GM23338 (cell line): ENCODE measurements around the gene CPXM2. TPM values are rescaled to one million over a fixed set of nuclear protein-coding genes. Genes with fewer than 3 reads are reported as not detected.

Experiments
- ATAC-seq: fragments of 200-7000 bp; cut with Tn5 transposase; 3 replicates; pipeline ENCODE4 v1.9.1; 2020
- DNase-seq: peaks from one replicate; pipeline ENCODE4 v3.0.0-alpha.2; 2015; ENCODE audit warnings: low spot score
- H2AFZ ChIP-seq: fragments of 200-600 bp; sonication (generic); 2 replicates; pipeline ENCODE4 v1.8.0; 2016; ENCODE audit warnings: antibody characterized with exemption, mild to moderate bottlenecking, moderate library complexity
- H3F3A ChIP-seq: fragments of 200-600 bp; sonication (generic); replicated peaks from 2 replicates; pipeline ENCODE4 v1.8.0; 2017; ENCODE audit warnings: antibody characterized with exemption, mixed run types, low read depth
- H3K27ac ChIP-seq: fragments of 200-600 bp; sonication (generic); 2 replicates; pipeline ENCODE4 v1.6.1; 2016; ENCODE audit warnings: low read depth
- H3K27me3 ChIP-seq: fragments of 200-600 bp; sonication (generic); 2 replicates; pipeline ENCODE4 v1.8.0; 2016; ENCODE audit warnings: mild to moderate bottlenecking, mixed run types, moderate library complexity; ENCODE audit not compliant: insufficient read depth
- H3K36me3 ChIP-seq: fragments of 200-600 bp; sonication (generic); 2 replicates; pipeline ENCODE4 v1.8.0; 2016; ENCODE audit warnings: mild to moderate bottlenecking; ENCODE audit not compliant: insufficient read depth
- H3K4me1 ChIP-seq: fragments of 200-600 bp; sonication (generic); 2 replicates; pipeline ENCODE4 v1.8.0; 2016; ENCODE audit warnings: mild to moderate bottlenecking, moderate library complexity; ENCODE audit not compliant: insufficient read depth
- H3K4me2 ChIP-seq: fragments of 200-600 bp; sonication (generic); 2 replicates; pipeline ENCODE4 v1.7.1; 2017; ENCODE audit warnings: mixed run types
- H3K4me3 ChIP-seq: fragments of 200-600 bp; sonication (generic); 2 replicates; pipeline ENCODE4 v1.6.1; 2016; ENCODE audit warnings: mixed run types
- H3K79me2 ChIP-seq: fragments of 200-600 bp; sonication (generic); replicated peaks from 2 replicates; pipeline ENCODE4 v1.8.0; 2017; ENCODE audit warnings: mild to moderate bottlenecking; ENCODE audit not compliant: insufficient read depth
- H3K9me2 ChIP-seq: fragments of 200-600 bp; sonication (generic); 2 replicates; pipeline ENCODE4 v1.8.0; 2017; ENCODE audit not compliant: insufficient read depth
- H4K20me1 ChIP-seq: fragments of 200-600 bp; sonication (generic); replicated peaks from 2 replicates; pipeline ENCODE4 v1.8.0; 2017; ENCODE audit warnings: mild to moderate bottlenecking; ENCODE audit not compliant: insufficient read depth
- H3K27ac Mint-ChIP-seq: 2 replicates; pipeline ENCODE4 v1.8.0; 2020; ENCODE audit warnings: inconsistent platforms, mild to moderate bottlenecking, moderate library complexity, mixed read lengths
- H3K27me3 Mint-ChIP-seq: 3 replicates; pipeline ENCODE4 v1.8.0; 2022; ENCODE audit warnings: low read depth, mild to moderate bottlenecking, moderate library complexity, mixed read lengths, inconsistent platforms; ENCODE audit not compliant: insufficient read depth, poor library complexity
- H3K36me3 Mint-ChIP-seq: 3 replicates; pipeline ENCODE4 v1.8.0; 2021; ENCODE audit warnings: low read depth, mild to moderate bottlenecking, inconsistent platforms, moderate library complexity, mixed read lengths
- H3K4me1 Mint-ChIP-seq: 3 replicates; pipeline ENCODE4 v1.8.0; 2020; ENCODE audit warnings: mild to moderate bottlenecking, inconsistent platforms, mixed read lengths
- H3K4me3 Mint-ChIP-seq: 3 replicates; pipeline ENCODE4 v1.8.0; 2021; ENCODE audit warnings: moderate library complexity, mild to moderate bottlenecking, inconsistent platforms, mixed read lengths
- H3K9me3 Mint-ChIP-seq: 3 replicates; pipeline ENCODE4 v1.8.0; 2020; ENCODE audit warnings: moderate library complexity, mild to moderate bottlenecking, inconsistent platforms, mixed read lengths
- CREB1 ChIP-seq: fragments of 250-450 bp; sonication (Bioruptor Pico); IDR thresholded peaks from 2 replicates; pipeline ENCODE4 v1.5.0; 2020; ENCODE audit warnings: low read depth, mild to moderate bottlenecking, moderate library complexity
- EZH2 ChIP-seq: fragments of 200-600 bp; sonication (generic); IDR thresholded peaks from one replicate; pipeline ENCODE4 v1.8.0; 2017; ENCODE audit warnings: antibody characterized with exemption, mild to moderate bottlenecking, low read depth; ENCODE audit not compliant: unreplicated experiment
- EZH2phosphoT487 ChIP-seq: fragments of 200-600 bp; sonication (generic); IDR thresholded peaks from one replicate; pipeline ENCODE4 v1.8.1; 2018; ENCODE audit warnings: antibody characterized with exemption; ENCODE audit not compliant: unreplicated experiment
- JUNB ChIP-seq: IDR thresholded peaks from one replicate; pipeline ENCODE4 v1.6.1; 2016; ENCODE audit warnings: antibody characterized with exemption; ENCODE audit not compliant: unreplicated experiment
- NANOG ChIP-seq: IDR thresholded peaks from 2 replicates; pipeline ENCODE4 v1.6.1; 2016; ENCODE audit warnings: antibody characterized with exemption, borderline replicate concordance
- POLR2AphosphoS5 ChIP-seq: IDR thresholded peaks from 2 replicates; pipeline ENCODE4 v1.6.1; 2016; ENCODE audit warnings: antibody characterized with exemption, low read depth
- STAT1 ChIP-seq: IDR thresholded peaks from one replicate; pipeline ENCODE4 v1.6.1; 2016; ENCODE audit warnings: antibody characterized with exemption; ENCODE audit not compliant: unreplicated experiment
- ZNF114 ChIP-seq: fragments of 250-450 bp; sonication (Bioruptor Pico); IDR thresholded peaks from 2 replicates; pipeline ENCODE4 v1.5.0; 2020; ENCODE audit warnings: mild to moderate bottlenecking, moderate library complexity
- ZNF331 ChIP-seq: fragments of 250-450 bp; sonication (Bioruptor Pico); IDR thresholded peaks from 2 replicates; pipeline ENCODE4 v1.5.0; 2020; ENCODE audit warnings: low read depth, mild to moderate bottlenecking, moderate library complexity
- polyA plus RNA-seq: library from polyadenylated mRNA; unstranded; fragments of >200 nt; fragmentation: Nextera tagmentation; extraction: Ambion mirVana; gene quantifications from 2 replicates; pipeline ENCODE4 v1.2.1, GENCODE V29; 2016
- total RNA-seq: library from RNA; depleted of rRNA; stranded (reverse); fragments of >200 nt; shearing (Covaris generic); gene quantifications from 2 replicates; pipeline ENCODE4 v1.2.3, GENCODE V29; 2014
- TF ChIP-seq, protein P1 (sequence below), 2 experiments: fragments of 200-600 bp in 1 of 2; sonication (generic) in 1 of 2; conservative IDR thresholded peaks; 2 replicates each; pipeline versions ENCODE4 v1.5.1 to v1.6.1; 2016 to 2017; ENCODE audit warnings: antibody characterized with exemption in 2 of 2, low read depth in 2 of 2, mild to moderate bottlenecking in 2 of 2, moderate library complexity in 1 of 2
- TF ChIP-seq, protein P2 (sequence below): IDR thresholded peaks from 2 replicates; pipeline ENCODE4 v1.6.1; 2016; ENCODE audit warnings: antibody characterized with exemption
- TF ChIP-seq, protein P3 (sequence below): IDR thresholded peaks from one replicate; pipeline ENCODE4 v1.6.1; 2018; ENCODE audit warnings: antibody characterized with exemption; ENCODE audit not compliant: unreplicated experiment
- TF ChIP-seq, protein P4 (sequence below): fragments of 250-450 bp; sonication (Bioruptor Pico); IDR thresholded peaks from 2 replicates; pipeline ENCODE4 v1.5.0; 2020; ENCODE audit warnings: mild to moderate bottlenecking, moderate library complexity

Gene CPXM2
- total and polyA plus RNA-seq, 2 experiments from 2014 or later = 1.6 to 8.1 TPM

DNA sequence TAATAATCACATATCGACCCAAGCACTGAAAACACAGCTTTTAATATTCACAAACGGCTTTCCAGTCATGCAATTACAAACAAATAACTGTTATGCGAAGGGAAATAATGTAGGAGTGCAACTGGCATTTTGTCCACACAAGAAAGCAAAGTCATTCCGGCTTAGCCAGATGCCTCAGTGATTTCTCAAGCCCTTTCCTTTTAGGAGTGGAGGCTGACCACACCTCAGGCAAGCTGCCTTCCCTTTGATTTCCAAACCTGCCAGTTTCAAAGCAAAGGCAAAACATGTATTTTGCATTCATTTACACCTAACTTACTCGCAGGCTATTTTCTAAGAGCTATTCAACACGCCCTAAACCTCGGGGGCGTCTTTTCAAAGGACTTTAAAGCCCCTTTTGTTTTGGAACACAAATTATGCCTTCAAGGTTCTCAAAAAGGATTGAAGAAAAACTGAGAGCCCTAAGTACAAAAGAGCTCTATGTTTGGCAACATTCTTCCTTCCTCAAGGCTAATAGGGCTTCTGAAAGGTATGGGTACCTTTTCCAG is 109.6 kb downstream of the CPXM2 start:
- Histone ChIP-seq H3K27ac (no peak overlapping the region), H3K27me3 (peaks cover 28% of the 10 kb centered on the region), H3F3A (no peaks in the 10 kb centered on the region), H3K36me3 (no peaks in the 10 kb centered on the region), H3K9me2 (no peaks in the 10 kb centered on the region), H3K79me2 (no peaks in the 10 kb centered on the region), H3K4me1 (peaks cover 30% of the 10 kb centered on the region), H4K20me1 (no peaks in the 10 kb centered on the region; the same call in 1 of the 2 replicates), H2AFZ (no peak overlapping the region), H3K4me2 (peak overlapping the region; percentile 16), H3K4me3 (no peak overlapping the region)
- Mint-ChIP-seq H3K36me3 (no peaks in the 10 kb centered on the region; the same call in 2 of the 3 replicates), H3K27me3 (peaks cover 10% of the 10 kb centered on the region), H3K9me3 (no peaks in the 10 kb centered on the region), H3K4me3 (no peak overlapping the region), H3K27ac (no peak overlapping the region), H3K4me1 (peaks cover 35% of the 10 kb centered on the region)
- TF ChIP-seq NANOG (no peak), EZH2phosphoT487 (no peak), POLR2AphosphoS5 (no peak), JUNB (no peak), STAT1 (no peak), ZNF114 (CRISPR knock-in tag) (no peak), CREB1 (CRISPR knock-in tag) (no peak), ZNF331 (CRISPR knock-in tag) (no peak), EZH2 (no peak)
- TF ChIP-seq, protein P1, sequence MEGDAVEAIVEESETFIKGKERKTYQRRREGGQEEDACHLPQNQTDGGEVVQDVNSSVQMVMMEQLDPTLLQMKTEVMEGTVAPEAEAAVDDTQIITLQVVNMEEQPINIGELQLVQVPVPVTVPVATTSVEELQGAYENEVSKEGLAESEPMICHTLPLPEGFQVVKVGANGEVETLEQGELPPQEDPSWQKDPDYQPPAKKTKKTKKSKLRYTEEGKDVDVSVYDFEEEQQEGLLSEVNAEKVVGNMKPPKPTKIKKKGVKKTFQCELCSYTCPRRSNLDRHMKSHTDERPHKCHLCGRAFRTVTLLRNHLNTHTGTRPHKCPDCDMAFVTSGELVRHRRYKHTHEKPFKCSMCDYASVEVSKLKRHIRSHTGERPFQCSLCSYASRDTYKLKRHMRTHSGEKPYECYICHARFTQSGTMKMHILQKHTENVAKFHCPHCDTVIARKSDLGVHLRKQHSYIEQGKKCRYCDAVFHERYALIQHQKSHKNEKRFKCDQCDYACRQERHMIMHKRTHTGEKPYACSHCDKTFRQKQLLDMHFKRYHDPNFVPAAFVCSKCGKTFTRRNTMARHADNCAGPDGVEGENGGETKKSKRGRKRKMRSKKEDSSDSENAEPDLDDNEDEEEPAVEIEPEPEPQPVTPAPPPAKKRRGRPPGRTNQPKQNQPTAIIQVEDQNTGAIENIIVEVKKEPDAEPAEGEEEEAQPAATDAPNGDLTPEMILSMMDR (conservative IDR thresholded peaks at IDR 0.05; ENCODE audit: low read depth in 2 of 2) = no peak
- TF ChIP-seq, protein P2, sequence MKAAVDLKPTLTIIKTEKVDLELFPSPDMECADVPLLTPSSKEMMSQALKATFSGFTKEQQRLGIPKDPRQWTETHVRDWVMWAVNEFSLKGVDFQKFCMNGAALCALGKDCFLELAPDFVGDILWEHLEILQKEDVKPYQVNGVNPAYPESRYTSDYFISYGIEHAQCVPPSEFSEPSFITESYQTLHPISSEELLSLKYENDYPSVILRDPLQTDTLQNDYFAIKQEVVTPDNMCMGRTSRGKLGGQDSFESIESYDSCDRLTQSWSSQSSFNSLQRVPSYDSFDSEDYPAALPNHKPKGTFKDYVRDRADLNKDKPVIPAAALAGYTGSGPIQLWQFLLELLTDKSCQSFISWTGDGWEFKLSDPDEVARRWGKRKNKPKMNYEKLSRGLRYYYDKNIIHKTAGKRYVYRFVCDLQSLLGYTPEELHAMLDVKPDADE = no peak
- TF ChIP-seq, protein P3, sequence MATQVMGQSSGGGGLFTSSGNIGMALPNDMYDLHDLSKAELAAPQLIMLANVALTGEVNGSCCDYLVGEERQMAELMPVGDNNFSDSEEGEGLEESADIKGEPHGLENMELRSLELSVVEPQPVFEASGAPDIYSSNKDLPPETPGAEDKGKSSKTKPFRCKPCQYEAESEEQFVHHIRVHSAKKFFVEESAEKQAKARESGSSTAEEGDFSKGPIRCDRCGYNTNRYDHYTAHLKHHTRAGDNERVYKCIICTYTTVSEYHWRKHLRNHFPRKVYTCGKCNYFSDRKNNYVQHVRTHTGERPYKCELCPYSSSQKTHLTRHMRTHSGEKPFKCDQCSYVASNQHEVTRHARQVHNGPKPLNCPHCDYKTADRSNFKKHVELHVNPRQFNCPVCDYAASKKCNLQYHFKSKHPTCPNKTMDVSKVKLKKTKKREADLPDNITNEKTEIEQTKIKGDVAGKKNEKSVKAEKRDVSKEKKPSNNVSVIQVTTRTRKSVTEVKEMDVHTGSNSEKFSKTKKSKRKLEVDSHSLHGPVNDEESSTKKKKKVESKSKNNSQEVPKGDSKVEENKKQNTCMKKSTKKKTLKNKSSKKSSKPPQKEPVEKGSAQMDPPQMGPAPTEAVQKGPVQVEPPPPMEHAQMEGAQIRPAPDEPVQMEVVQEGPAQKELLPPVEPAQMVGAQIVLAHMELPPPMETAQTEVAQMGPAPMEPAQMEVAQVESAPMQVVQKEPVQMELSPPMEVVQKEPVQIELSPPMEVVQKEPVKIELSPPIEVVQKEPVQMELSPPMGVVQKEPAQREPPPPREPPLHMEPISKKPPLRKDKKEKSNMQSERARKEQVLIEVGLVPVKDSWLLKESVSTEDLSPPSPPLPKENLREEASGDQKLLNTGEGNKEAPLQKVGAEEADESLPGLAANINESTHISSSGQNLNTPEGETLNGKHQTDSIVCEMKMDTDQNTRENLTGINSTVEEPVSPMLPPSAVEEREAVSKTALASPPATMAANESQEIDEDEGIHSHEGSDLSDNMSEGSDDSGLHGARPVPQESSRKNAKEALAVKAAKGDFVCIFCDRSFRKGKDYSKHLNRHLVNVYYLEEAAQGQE = no peak
- TF ChIP-seq, protein P4, sequence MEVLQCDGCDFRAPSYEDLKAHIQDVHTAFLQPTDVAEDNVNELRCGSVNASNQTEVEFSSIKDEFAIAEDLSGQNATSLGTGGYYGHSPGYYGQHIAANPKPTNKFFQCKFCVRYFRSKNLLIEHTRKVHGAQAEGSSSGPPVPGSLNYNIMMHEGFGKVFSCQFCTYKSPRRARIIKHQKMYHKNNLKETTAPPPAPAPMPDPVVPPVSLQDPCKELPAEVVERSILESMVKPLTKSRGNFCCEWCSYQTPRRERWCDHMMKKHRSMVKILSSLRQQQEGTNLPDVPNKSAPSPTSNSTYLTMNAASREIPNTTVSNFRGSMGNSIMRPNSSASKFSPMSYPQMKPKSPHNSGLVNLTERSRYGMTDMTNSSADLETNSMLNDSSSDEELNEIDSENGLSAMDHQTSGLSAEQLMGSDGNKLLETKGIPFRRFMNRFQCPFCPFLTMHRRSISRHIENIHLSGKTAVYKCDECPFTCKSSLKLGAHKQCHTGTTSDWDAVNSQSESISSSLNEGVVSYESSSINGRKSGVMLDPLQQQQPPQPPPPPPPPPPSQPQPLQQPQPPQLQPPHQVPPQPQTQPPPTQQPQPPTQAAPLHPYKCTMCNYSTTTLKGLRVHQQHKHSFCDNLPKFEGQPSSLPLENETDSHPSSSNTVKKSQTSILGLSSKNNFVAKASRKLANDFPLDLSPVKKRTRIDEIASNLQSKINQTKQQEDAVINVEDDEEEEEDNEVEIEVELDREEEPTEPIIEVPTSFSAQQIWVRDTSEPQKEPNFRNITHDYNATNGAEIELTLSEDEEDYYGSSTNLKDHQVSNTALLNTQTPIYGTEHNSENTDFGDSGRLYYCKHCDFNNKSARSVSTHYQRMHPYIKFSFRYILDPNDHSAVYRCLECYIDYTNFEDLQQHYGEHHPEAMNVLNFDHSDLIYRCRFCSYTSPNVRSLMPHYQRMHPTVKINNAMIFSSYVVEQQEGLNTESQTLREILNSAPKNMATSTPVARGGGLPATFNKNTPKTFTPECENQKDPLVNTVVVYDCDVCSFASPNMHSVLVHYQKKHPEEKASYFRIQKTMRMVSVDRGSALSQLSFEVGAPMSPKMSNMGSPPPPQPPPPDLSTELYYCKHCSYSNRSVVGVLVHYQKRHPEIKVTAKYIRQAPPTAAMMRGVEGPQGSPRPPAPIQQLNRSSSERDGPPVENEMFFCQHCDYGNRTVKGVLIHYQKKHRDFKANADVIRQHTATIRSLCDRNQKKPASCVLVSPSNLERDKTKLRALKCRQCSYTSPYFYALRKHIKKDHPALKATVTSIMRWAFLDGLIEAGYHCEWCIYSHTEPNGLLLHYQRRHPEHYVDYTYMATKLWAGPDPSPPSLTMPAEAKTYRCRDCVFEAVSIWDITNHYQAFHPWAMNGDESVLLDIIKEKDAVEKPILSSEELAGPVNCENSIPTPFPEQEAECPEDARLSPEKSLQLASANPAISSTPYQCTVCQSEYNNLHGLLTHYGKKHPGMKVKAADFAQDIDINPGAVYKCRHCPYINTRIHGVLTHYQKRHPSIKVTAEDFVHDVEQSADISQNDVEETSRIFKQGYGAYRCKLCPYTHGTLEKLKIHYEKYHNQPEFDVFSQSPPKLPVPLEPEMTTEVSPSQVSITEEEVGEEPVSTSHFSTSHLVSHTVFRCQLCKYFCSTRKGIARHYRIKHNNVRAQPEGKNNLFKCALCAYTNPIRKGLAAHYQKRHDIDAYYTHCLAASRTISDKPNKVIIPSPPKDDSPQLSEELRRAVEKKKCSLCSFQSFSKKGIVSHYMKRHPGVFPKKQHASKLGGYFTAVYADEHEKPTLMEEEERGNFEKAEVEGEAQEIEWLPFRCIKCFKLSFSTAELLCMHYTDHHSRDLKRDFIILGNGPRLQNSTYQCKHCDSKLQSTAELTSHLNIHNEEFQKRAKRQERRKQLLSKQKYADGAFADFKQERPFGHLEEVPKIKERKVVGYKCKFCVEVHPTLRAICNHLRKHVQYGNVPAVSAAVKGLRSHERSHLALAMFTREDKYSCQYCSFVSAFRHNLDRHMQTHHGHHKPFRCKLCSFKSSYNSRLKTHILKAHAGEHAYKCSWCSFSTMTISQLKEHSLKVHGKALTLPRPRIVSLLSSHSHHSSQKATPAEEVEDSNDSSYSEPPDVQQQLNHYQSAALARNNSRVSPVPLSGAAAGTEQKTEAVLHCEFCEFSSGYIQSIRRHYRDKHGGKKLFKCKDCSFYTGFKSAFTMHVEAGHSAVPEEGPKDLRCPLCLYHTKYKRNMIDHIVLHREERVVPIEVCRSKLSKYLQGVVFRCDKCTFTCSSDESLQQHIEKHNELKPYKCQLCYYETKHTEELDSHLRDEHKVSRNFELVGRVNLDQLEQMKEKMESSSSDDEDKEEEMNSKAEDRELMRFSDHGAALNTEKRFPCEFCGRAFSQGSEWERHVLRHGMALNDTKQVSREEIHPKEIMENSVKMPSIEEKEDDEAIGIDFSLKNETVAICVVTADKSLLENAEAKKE (CRISPR knock-in tag) = no peak
- ATAC-seq (peak; percentile 41), DNase-seq (peak; percentile 18)
